AG09309 (cell line): ENCODE results near the gene IFT57.
"Not testable (repeated sequence)": the region's sequence is repeated elsewhere in the genome, so short reads cannot be mapped to it uniquely, and the experiment has no call there.

Source experiments
- DNase-seq: peaks from one replicate; pipeline ENCODE4 v3.0.0-alpha.2; 2010; ENCODE audit warnings: low read depth
- H3K4me3 ChIP-seq: 2 replicates; pipeline ENCODE4 v1.5.1; 2011; ENCODE audit warnings: mild to moderate bottlenecking, low read depth, low read length, moderate library complexity; ENCODE audit not compliant: control insufficient read depth
- TF ChIP-seq, protein P1 (sequence below): IDR thresholded peaks from 2 replicates; pipeline ENCODE4 v1.5.1; 2011; ENCODE audit warnings: mild to moderate bottlenecking, low read depth, low read length, inconsistent platforms; ENCODE audit not compliant: insufficient read depth, control insufficient read depth; ENCODE audit errors: missing control alignments

IFT57 gene

DNA sequence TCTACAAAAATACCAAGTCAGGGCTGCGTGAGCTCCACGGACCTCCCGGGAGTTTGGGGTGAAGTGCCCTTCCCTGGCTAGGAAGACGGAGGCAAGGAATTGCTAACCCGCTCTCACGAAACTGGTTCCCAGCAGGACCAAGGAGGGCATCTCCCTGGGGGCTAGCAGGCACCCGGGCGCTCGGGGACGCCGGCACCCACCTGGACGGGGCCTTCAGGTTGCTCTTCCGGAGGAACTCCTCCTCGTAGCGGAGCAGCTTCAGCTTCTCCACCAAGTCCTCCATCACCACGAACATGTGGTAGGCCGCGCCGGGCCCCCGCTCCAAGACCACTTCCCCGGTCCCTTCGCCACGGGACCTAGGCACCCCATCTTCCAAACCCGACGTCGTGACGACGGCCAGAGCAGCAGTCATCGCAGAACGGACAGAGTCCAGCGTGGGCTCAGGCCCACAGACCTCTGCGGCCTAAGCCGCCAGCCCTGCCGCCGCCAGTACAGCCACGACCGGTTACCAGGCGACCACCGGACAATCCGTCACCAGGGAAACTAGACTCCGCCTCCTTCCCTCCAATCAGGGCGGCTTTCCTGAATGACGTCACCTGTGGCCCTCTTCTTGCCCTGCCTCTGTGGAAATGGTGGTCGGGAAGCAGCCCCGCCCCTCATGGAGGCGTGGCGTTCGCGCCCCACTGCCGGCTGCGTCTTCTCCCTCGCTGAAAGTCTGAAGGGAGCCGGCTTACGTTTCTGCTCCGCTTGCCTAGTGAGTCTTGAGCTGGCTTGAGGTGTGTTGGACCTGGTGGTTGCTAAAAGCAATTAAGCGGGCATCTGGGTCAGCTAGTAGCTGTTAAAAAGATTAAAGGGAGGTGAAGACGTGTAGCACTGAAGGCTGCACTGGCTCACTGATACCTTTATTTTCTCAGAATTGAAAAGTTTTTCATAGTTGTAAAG is at the start of gene IFT57:
TSS of gene IFT57 (minus strand) at position 514 of the 942 bp plus-strand sequence. CDS start at position 412, 102 bp downstream.
- DNase-seq, result peak; percentile 93
- TF ChIP-seq, protein P1, sequence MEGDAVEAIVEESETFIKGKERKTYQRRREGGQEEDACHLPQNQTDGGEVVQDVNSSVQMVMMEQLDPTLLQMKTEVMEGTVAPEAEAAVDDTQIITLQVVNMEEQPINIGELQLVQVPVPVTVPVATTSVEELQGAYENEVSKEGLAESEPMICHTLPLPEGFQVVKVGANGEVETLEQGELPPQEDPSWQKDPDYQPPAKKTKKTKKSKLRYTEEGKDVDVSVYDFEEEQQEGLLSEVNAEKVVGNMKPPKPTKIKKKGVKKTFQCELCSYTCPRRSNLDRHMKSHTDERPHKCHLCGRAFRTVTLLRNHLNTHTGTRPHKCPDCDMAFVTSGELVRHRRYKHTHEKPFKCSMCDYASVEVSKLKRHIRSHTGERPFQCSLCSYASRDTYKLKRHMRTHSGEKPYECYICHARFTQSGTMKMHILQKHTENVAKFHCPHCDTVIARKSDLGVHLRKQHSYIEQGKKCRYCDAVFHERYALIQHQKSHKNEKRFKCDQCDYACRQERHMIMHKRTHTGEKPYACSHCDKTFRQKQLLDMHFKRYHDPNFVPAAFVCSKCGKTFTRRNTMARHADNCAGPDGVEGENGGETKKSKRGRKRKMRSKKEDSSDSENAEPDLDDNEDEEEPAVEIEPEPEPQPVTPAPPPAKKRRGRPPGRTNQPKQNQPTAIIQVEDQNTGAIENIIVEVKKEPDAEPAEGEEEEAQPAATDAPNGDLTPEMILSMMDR, result no peak
- peak within 1 kb of the TSS; percentile 83 for H3K4me3 ChIP-seq

DNA sequence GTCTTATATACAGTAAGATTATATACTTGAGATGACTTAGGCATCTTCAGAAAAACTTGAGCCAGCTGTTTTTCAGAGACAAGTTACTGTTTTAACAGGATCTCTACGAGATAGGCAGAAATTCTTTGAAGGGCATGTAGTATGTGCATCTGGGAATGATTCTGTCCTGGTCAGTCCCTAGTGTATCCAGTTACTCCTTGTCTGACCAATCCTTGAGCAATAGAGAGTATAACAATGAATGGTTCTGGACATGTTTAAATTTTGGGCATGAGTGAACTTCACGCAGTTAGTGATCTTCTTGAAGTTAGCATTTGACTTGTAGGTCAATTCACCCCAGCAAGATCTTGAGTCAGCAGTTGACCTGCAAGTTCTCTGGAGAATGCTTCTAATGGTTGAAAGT is 49.4 kb upstream of the IFT57 start:
- TF ChIP-seq, protein P1, result no peak
- no peak overlapping the region for H3K4me3 ChIP-seq
- DNase-seq, result no peak

DNA sequence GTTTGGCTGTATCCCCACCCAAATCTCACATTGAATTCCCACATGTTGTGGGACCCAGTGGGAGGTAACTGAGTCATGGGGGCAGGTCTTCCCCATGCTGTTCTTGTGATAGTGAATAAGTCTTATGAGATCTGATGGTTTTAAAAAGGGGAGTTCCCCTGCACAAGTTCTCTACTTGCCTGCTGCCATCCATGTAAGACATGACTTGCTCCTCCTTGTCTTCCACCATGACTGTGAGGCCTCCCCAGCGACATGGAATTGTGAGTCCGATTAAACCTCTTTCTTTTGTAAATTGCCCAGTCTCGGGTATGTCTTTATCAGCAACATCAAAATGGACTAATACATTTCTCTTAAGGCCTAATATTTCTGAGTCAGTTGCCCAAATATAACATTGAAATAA is 46.0 kb upstream of the IFT57 start:
- DNase-seq, H3K4me3 ChIP-seq: not testable (repeated sequence)

DNA sequence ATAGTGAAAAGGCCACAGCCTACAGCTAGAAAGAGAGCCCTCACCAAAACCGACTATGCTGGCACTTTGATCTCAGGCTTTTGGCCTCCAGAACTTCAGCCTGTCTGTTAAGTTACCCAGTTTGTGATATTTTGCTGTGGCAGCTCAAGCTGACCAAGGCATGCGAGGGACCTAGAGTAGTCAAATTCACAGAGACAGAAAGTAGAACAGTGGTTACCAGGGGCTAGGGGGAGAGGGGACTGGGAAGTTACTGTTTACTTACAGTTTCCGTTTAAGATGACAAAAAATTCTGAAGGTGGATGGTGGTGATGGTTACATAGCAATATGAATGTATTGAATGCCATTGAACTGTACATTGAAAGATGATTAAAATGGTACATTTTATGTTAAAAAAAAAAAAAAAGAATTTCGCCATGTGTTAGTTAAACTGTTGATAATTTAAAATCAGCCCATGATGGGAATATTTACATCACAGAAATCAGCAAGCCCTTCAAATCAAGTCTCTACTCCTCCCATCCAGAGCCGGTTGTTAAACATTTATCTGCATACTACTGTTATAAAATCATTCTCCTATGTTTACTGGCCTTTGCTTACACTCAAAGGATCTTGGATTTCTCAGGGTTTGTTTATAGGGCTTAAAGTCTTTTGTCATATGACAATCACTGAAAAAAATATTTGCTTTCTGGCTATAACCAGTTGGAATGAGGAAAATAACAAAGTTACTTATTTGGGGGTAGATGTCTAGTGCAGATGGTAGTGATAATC is 42.5 kb upstream of the IFT57 start:
- not testable (repeated sequence) for H3K4me3 ChIP-seq

DNA sequence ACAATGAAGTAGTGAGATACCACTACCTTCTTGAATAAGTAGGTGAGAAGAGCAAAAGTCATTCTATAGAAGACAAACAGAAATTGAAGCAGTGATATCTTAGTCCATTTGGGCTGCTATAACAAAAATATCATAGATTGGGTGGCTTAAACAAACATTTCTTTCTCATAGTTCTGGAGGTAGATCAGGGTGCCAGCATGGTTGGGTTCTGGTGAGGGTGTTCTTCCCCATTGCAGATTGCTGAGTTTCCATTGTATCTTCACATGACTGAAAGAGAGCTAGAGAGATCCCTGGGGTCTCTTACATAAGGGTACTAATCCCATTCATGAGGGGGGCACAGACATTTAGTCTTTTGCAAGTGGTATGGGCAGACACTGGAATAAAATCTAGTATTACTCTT is 32.9 kb upstream of the IFT57 start:
- TF ChIP-seq, protein P1, result no peak
- no peak for DNase-seq
- H3K4me3 ChIP-seq, result no peak overlapping the region

More for the DNA sequence above, 42.5 kb upstream of the IFT57 start:
- not testable (repeated sequence) for DNase-seq

DNA sequence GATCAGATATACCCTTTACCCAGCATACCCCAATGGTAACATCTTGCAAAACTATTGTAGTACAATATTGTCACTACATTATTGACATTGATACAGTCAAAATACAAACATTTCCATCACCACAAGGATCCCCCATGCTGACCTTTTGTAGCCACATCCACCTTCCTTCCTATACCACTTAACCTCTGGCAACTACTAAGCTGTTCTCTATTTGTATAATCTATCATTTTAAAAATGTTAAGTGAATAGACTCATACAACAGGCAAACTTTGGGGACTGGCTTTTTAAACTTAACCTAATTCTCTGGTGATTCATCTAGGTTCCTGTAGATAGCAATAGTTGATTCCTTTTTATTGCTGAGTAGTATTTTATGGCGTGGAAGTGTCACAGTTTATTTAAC is 29.6 kb upstream of the IFT57 start:
- DNase-seq, result no peak
- TF ChIP-seq, protein P1, result no peak

GRCh38 chr3:108251265-108251664 is 29.0 kb upstream of the IFT57 start:
- TF ChIP-seq, protein P1, result no peak
- DNase-seq, result no peak
- H3K4me3 ChIP-seq, result no peak overlapping the region

More for the DNA sequence above, 29.6 kb upstream of the IFT57 start:
- H3K4me3 ChIP-seq, result no peak overlapping the region
